Skeletal muscle satellite cell (primary cell): ENCODE results near the gene HABP4. TPM values are rescaled to one million over a fixed set of nuclear protein-coding genes. Genes with fewer than 3 reads are reported as not detected.
A peak's percentile ranks its signal among the peaks of the same experiment; 100 is the strongest.

Source experiments
- H3K27me3 ChIP-seq: 2 replicates; pipeline ENCODE4 v1.7.0; 2013; ENCODE audit warnings: low read length; ENCODE audit not compliant: control insufficient read depth, insufficient read depth
- H3K36me3 ChIP-seq: 2 replicates; pipeline ENCODE4 v1.7.0; 2013; ENCODE audit warnings: mild to moderate bottlenecking, control low read depth, low read length; ENCODE audit not compliant: insufficient read depth
- H3K4me1 ChIP-seq: 2 replicates; pipeline ENCODE4 v1.7.0; 2013; ENCODE audit warnings: low read length; ENCODE audit not compliant: control insufficient read depth, insufficient read depth
- H3K4me2 ChIP-seq: 2 replicates; pipeline ENCODE4 v1.7.0; 2013; ENCODE audit warnings: mild to moderate bottlenecking, low read length
- H3K4me3 ChIP-seq: 2 replicates; pipeline ENCODE4 v1.7.0; 2013; ENCODE audit warnings: low read length
- H3K9ac ChIP-seq: 2 replicates; pipeline ENCODE4 v1.7.0; 2013; ENCODE audit warnings: mild to moderate bottlenecking, low read depth, low read length, moderate library complexity
- H3K9me3 ChIP-seq: replicated peaks from 2 replicates; pipeline ENCODE4 v1.7.0; 2013; ENCODE audit warnings: mild to moderate bottlenecking, control low read depth, low read length
- total RNA-seq: library from RNA; depleted of rRNA; stranded (reverse); fragments of >200 nt; gene quantifications from 2 replicates; pipeline ENCODE4 v1.2.3, GENCODE V29; 2012; rRNA removed

HABP4 gene, protein sequence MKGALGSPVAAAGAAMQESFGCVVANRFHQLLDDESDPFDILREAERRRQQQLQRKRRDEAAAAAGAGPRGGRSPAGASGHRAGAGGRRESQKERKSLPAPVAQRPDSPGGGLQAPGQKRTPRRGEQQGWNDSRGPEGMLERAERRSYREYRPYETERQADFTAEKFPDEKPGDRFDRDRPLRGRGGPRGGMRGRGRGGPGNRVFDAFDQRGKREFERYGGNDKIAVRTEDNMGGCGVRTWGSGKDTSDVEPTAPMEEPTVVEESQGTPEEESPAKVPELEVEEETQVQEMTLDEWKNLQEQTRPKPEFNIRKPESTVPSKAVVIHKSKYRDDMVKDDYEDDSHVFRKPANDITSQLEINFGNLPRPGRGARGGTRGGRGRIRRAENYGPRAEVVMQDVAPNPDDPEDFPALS
- 6.8 and 12.4 TPM in 2 replicates for total RNA-seq

DNA sequence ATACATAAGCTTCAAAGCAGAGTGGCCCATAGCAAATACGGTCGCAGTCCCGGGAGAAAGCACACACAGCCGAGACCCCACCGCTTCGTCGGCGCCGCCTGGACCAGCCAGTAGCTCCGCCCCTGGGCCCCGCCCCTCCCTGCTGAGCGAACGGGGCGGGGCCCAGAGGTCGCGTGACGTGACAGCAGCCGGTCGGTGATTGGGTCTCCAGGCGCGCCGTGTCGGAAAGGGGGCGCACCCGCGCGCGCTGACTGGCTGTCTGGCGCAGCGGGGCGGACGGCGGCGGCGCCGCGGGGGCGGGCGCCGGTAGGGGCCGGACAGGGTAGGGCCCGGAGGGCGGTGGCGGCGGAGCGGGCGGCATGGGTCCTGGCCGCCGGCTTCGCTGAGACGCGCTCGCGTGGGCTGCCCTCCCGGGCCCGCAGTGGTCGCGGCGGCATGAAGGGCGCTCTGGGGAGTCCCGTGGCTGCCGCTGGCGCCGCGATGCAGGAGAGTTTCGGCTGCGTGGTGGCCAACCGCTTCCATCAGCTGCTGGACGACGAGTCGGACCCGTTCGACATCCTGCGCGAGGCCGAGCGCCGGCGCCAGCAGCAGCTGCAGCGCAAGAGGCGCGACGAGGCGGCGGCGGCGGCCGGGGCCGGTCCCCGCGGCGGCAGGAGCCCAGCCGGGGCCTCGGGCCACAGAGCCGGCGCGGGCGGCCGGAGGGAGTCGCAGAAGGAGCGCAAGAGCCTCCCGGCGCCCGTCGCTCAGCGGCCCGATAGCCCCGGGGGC is at the start of gene HABP4:
Gene HABP4, plus strand, starts transcription at position 325 of the 768 bp plus-strand sequence. Its CDS starts 111 bp downstream, at position 436.
- Histone ChIP-seq H3K4me1 (peaks cover 16% of the 10 kb centered on the region), H3K36me3 (no peaks in the 10 kb centered on the region), H3K9me3 (no peaks in the 10 kb centered on the region), H3K27me3 (no peaks in the 10 kb centered on the region), H3K4me3 (peak within 1 kb of the TSS; percentile 98), H3K4me2 (peak within 1 kb of the TSS; percentile 97), H3K9ac (peak within 1 kb of the TSS; percentile 89)

DNA sequence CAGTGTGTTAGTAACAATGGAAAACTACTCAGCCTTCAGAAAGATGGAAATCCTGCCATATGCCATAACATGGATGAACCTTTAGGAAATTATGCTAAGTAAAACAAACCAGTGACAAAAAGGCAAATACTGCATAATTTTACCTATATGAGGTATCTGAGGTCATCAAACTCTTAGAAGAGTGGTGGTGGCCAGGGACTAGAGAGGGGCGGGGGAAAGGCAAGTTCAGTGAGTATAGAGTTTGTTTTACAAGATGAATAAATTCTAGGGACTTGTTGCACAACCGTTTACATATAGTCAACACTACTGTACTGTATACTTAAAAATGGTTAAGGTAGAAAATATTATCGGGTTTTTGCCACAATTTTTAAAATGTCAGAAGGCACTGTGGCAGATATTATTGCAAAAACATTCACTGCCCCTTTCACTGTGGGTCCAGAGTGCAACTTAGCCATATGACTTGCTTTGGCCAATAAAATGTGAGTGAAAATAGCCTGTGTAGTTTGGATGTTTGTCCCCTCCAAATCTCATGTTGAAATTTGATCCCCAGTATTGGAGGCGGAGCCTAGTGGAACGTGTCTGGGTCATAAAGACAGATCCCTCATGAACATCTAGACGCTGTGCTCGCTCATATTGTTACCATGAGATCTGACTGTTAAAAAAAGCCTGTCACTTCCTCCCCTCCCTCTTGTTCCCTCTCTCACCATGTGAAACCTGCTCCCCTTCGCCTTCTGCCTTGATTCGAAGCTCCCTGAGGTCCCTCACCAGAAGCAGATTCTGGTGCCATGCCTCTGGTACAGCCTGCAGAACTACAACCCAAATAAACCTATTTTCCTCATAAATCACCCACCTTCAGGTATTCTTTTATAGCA is 41.3 kb upstream of the HABP4 start:
- Histone ChIP-seq H3K27me3 (no peaks in the 10 kb centered on the region), H3K4me2 (no peak overlapping the region), H3K4me1 (no peaks in the 10 kb centered on the region), H3K9me3 (no peaks in the 10 kb centered on the region), H3K36me3 (no peaks in the 10 kb centered on the region), H3K9ac (no peak overlapping the region), H3K4me3 (no peak overlapping the region)

DNA sequence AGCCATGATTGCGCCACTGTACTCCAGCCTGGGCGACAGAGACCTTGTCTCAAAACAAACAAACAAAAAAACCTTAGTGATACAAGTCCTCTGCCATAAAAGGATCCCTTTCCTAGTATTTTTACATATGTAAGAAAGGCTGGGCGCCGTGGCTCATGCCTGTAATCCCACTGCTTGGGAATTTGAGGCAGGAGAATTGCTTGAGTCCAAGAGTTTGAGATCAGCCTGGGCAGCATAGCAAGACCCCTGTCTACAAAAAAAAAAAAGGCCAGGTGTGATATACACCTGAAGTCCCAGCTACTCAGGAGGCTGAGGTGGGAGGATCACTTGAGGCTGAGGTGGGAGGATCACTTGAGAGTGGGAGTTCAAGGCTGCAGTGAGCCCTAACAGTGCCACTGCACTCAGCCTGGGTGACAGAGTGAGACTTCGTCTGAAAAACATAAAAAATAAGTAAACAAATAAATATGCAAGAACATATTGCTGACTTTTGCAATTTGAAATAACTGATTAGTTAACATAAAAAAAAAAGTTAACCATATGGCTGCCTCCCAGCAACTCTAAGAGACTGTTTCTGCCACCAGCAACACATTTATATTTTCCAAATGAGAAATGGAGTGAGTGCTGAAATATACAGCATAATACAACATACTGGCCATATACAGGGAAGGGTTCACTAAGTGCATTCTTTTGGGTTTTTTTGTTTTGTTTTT is 38.7 kb upstream of the HABP4 start:
- H3K27me3 ChIP-seq = no peaks in the 10 kb centered on the region
- H3K9ac ChIP-seq = no peak overlapping the region
- H3K4me3 ChIP-seq = no peak overlapping the region
- H3K36me3 ChIP-seq = no peaks in the 10 kb centered on the region
- H3K4me2 ChIP-seq = no peak overlapping the region
- no peaks in the 10 kb centered on the region for H3K9me3 ChIP-seq
- peaks cover under 1% of the 10 kb centered on the region for H3K4me1 ChIP-seq

DNA sequence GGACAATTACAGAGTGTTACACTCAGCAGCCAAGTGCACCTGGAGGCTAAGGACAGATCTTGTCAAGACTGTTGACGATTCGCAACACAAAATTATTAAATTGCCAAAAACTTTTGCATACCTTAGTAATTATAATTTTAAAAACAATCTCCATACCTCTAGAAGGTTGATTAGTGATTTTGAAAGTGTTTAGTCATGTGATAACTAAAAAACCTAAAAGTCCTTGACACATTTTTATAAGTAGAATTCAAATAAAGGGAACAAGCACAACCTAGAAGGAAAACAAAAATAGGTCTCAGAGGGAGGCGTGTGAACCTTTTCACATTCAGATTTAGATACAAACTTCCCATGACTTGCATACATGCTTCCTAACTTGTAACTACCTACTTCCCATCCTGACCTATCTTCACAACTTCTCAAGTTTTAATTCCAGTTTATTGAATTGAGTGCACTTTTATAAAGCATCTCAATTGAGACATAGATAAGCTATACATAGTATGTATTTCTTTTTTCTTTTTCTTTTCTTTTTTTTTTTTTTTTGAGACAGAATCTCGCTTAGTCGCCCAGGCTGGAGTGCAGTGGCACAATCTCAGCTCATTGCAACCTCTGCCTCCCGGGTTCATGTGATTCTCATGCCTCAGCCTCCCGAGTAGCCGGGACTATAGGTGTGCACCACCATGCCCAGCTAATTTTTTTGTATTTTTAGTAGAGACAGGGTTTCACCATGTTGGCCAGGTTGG is 37.6 kb upstream of the HABP4 start:
- no peaks in the 10 kb centered on the region for H3K9me3 ChIP-seq
- H3K27me3 ChIP-seq = no peaks in the 10 kb centered on the region
- H3K9ac ChIP-seq = no peak overlapping the region
- H3K4me2 ChIP-seq = no peak overlapping the region
- peaks cover 7% of the 10 kb centered on the region for H3K4me1 ChIP-seq
- H3K4me3 ChIP-seq = no peak overlapping the region
- no peaks in the 10 kb centered on the region for H3K36me3 ChIP-seq

DNA sequence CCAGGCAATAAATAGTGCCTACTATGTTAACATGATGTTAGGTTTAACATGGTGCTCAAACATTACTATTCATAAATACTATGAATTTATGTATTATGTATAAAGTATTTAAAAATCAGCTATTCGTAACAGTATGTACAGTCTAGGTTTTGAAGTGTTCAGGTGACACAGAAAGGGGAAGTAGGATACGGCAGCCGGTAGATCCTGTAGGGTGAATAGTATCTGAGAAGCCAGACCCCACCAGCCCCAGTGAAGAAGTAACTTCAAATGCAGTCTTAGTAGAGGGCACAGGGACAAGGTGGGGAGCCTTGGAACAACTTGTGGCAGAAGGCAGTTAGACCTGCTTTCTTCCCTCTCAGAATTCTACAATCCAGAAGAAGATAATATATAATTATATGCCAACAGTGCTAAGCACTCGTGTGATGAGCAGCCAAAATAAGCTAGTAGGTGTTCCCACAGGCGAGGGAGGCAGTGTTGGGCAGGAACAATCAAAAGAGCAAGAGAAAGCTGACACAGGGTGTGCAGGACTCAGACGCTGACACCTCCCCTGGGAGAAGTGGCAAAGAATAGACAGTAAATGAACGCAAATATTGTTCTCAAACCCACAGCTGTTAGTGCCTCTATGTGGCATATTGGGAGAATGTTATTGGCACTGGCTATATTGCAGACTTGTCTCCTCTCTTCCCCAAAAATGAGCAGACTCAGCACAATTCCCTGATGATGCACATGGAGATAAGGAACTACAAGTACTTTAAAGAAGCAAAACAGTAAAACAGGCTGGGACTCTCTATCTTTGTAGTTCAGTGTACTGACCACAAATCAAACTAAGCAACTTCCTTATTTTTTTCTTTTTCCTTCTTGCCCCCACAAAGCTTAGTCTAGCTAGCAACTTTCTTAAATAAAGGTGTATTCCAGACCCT is 36.4 kb upstream of the HABP4 start:
- H3K4me3 ChIP-seq = no peak overlapping the region
- H3K4me1 ChIP-seq = peaks cover 7% of the 10 kb centered on the region
- peak overlapping the region; percentile 3 for H3K4me2 ChIP-seq
- no peak overlapping the region for H3K9ac ChIP-seq
- H3K36me3 ChIP-seq = no peaks in the 10 kb centered on the region
- H3K9me3 ChIP-seq = no peaks in the 10 kb centered on the region
- no peaks in the 10 kb centered on the region for H3K27me3 ChIP-seq

DNA sequence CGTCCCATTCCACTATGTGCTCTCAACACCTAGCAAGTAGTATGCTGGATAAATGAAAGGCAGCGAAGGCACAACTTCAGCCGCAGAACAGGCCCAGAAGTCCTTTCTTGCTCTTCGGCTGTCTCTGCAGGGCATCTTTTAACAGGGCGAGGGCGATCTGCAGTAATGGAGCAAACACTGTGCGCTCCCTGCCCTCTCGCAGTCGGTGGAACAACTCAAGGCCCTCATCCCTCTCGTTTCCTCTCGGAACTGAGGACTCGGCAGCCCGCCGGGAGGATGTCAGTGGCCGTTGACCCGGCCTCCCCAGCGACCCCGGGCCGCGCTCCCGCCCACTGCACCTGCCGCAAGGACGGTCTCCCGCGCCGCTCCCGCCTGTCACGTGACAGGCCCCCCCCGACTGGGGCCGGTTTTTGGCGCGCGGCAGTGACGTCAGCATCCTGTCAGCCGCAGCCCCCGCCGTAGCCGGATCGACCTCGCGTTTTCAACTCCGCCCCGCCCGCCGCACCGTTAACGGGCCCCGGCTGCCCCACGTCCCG is 32.9 kb upstream of the HABP4 start:
- Histone ChIP-seq H3K27me3 (no peaks in the 10 kb centered on the region), H3K4me3 (peak overlapping the region; percentile 84), H3K4me2 (peak overlapping the region; percentile 88), H3K9ac (peak overlapping the region; percentile 93), H3K36me3 (no peaks in the 10 kb centered on the region), H3K9me3 (no peaks in the 10 kb centered on the region), H3K4me1 (peaks cover 27% of the 10 kb centered on the region)

DNA sequence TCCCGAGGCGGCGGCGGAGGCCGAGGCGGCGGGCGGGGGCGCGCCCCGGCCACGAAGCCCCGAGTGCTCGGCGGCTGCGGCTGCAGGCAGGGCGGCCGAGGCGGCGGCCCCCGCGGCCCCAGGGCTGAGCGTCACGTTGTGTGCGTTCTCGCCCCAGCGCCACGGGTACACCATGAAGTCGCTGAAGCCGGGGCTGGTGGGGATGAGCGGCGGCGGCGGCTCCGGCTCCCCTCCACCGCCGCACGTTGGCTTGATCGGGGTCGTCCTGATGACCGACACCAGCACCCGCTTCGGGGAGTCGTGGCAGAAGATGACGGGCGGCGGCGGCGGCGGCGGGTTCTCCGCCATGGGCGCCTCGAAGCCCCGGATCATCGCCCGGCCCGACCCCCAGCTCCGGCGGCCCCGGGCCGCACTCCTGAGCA is 32.3 kb upstream of the HABP4 start:
- H3K9ac ChIP-seq = peak overlapping the region; percentile 93
- H3K4me1 ChIP-seq = peaks cover 27% of the 10 kb centered on the region
- no peaks in the 10 kb centered on the region for H3K36me3 ChIP-seq
- peak overlapping the region; percentile 100 for H3K4me2 ChIP-seq
- peak overlapping the region; percentile 84 for H3K4me3 ChIP-seq
- H3K27me3 ChIP-seq = no peaks in the 10 kb centered on the region
- H3K9me3 ChIP-seq = no peaks in the 10 kb centered on the region

DNA sequence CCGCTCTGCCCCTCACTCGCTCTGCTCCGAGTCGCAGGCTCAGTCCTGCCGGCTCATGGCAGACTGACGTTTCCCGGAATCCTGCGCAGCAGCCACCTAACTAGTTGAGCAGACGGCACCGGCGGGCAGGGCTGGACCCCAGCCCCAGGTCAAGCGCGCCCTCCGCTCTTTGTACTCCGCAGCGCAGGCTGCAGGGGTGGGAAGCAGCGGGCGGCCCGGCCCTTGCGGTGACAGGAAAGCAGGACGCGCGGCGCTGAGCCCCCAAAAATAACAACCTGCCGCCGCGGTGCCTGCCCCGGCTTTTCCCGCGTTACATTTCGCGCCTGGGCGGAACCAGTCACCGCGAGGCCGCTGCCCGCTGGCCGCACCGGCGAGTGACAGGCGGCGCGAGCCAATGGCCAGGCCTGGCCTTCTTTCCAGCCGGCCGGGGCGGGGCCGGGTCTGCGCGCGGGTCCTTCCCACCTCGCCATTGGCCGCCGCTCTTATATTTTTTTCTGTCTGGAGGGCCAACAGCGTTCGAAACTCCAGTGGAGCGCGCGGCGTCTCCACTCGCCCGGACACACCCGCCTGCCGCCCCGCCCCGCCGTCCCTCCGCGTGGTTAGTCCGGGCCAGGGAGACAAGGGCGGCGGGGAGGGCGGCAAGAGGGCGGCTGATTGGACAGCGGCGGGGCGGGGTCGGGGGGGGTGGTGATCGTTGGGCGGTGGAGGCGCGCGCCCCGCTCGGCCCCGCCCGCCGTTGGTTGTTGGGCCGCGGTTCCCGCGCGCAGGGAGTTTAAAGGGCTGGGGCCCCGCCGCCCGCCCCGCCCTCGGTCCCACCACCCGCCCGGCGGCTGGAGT is 31.7 kb upstream of the HABP4 start, which contains the start of gene ZNF367:
Gene ZNF367, minus strand, starts transcription at position 288 of the 837 bp plus-strand sequence. CDS start 338 bp downstream, outside the sequence.
- H3K4me2 ChIP-seq = peak within 1 kb of the TSS; percentile 100
- H3K9ac ChIP-seq = peak within 1 kb of the TSS; percentile 98
- no peaks in the 10 kb centered on the region for H3K9me3 ChIP-seq
- H3K4me3 ChIP-seq = peak within 1 kb of the TSS; percentile 89
- H3K4me1 ChIP-seq = peaks cover 27% of the 10 kb centered on the region
- H3K36me3 ChIP-seq = no peaks in the 10 kb centered on the region
- no peaks in the 10 kb centered on the region for H3K27me3 ChIP-seq
